Measurements from ENCODE around the gene PANK2.

PANK2 gene

DNA sequence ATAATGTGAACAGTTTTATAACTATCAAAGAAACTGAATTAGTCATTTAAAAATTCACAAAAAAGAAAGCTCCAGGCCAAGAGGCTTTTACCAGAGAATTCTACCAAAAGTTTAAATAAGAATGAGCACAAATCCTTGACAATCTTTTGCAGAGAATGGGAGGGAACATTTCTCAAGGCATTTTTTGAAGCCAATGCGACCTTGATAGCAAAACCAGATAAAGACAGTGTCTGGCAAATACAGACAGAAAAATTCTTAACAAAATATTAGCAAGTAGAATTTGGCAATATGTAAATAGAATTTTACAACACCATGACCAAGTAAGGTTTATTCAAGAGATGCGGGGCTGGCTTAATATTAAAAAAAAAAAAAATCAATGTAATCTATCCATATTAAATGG lies 84.5 kb downstream of the PANK2 start:
- Histone ChIP-seq H2AFZ (ENCODE audit: low read depth, low read length) (no peak overlapping the region), H3K36me3 (replicated peaks; ENCODE audit: low read depth, low read length) (no peaks in the 10 kb centered on the region), H3K9ac (ENCODE audit: low read length) (no peak overlapping the region), H3K27me3 (ENCODE audit: low read depth, low read length) (no peaks in the 10 kb centered on the region), H4K20me1 (ENCODE audit: insufficient read depth, low read length) (no peaks in the 10 kb centered on the region), H3K79me2 (ENCODE audit: low read length) (no peaks in the 10 kb centered on the region), H3K4me3 (ENCODE audit: low read length) (no peak overlapping the region), H3K4me1 (ENCODE audit: low read length) (no peaks in the 10 kb centered on the region), H3K27ac (ENCODE audit: low read length) (no peak overlapping the region), H3K9me3 (ENCODE audit: insufficient read depth, low read length) (no peaks in the 10 kb centered on the region), H3K4me2 (ENCODE audit: low read length) (no peak overlapping the region)
- TF ChIP-seq, protein P1, sequence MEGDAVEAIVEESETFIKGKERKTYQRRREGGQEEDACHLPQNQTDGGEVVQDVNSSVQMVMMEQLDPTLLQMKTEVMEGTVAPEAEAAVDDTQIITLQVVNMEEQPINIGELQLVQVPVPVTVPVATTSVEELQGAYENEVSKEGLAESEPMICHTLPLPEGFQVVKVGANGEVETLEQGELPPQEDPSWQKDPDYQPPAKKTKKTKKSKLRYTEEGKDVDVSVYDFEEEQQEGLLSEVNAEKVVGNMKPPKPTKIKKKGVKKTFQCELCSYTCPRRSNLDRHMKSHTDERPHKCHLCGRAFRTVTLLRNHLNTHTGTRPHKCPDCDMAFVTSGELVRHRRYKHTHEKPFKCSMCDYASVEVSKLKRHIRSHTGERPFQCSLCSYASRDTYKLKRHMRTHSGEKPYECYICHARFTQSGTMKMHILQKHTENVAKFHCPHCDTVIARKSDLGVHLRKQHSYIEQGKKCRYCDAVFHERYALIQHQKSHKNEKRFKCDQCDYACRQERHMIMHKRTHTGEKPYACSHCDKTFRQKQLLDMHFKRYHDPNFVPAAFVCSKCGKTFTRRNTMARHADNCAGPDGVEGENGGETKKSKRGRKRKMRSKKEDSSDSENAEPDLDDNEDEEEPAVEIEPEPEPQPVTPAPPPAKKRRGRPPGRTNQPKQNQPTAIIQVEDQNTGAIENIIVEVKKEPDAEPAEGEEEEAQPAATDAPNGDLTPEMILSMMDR (IDR thresholded peaks at IDR 0.05; ENCODE audit: low read depth, low read length), result no peak
- no peak for TF ChIP-seq EZH2phosphoT487 (IDR thresholded peaks at IDR 0.05; ENCODE audit: low read depth)

DNA sequence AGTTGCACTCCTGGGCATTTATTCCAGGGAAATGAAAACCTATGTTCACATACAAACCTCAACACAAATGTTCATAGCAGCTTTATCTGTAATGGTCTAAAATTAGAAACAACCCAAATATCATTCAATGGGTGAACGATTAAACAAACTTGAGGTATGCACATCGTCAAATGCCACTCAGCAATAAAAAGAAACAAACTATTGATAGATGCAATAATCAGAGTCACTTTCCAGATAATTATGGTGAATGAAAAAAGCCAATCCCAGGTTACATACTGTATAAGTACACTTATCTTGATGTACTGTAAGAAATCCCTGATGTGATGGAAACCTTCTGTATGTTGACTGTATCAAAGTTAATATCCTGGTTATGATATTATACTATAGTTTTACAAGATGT lies 87.3 kb downstream of the PANK2 start:
- no peaks in the 10 kb centered on the region for H3K9me3 ChIP-seq (ENCODE audit: insufficient read depth, low read length)
- H3K36me3 ChIP-seq (replicated peaks; ENCODE audit: low read depth, low read length), result no peaks in the 10 kb centered on the region
- H3K4me3 ChIP-seq (ENCODE audit: low read length), result no peak overlapping the region
- no peaks in the 10 kb centered on the region for H4K20me1 ChIP-seq (ENCODE audit: insufficient read depth, low read length)
- no peak overlapping the region for H3K27ac ChIP-seq (ENCODE audit: low read length)
- H3K79me2 ChIP-seq (ENCODE audit: low read length), result no peaks in the 10 kb centered on the region
- no peak overlapping the region for H3K4me2 ChIP-seq (ENCODE audit: low read length)
- no peak for TF ChIP-seq EZH2phosphoT487 (IDR thresholded peaks at IDR 0.05; ENCODE audit: low read depth)
- TF ChIP-seq, protein P1 (IDR thresholded peaks at IDR 0.05; ENCODE audit: low read depth, low read length), result no peak
- H3K4me1 ChIP-seq (ENCODE audit: low read length), result peaks cover 15% of the 10 kb centered on the region
- no peak overlapping the region for H2AFZ ChIP-seq (ENCODE audit: low read depth, low read length)
- no peaks in the 10 kb centered on the region for H3K27me3 ChIP-seq (ENCODE audit: low read depth, low read length)
- H3K9ac ChIP-seq (ENCODE audit: low read length), result no peak overlapping the region
